ENCODE measurements around the gene EVA1B. TPM values are rescaled to one million over a fixed set of nuclear protein-coding genes. Genes with fewer than 3 reads are reported as not detected.

Gene EVA1B
- total RNA-seq, 2 donors from 2014 or later: 38.0 to 39.5 TPM

DNA sequence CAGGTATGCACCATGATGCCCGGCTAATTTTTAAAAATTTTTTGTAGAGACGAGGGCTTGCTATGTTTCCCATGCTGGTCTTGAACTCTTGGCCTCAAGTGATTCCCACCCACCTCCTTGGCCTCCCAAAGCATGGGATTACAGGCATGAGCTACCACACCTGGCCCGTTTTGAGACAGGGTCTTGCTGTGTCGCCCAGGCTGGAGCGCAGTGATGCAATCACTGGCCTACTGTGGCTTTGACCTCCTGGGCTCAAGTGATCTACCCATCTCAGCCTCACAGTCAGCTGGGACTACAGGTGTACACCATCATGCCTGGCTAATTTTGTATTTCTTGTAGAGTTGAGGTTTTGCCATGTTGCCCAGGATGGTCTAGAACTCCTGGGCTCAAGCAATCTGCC, 24.8 kb downstream of the EVA1B start:
- intact Hi-C loops (cut with DNase I): no loop called here
- DNase-seq (ENCODE audit: low spot score): no peak

DNA sequence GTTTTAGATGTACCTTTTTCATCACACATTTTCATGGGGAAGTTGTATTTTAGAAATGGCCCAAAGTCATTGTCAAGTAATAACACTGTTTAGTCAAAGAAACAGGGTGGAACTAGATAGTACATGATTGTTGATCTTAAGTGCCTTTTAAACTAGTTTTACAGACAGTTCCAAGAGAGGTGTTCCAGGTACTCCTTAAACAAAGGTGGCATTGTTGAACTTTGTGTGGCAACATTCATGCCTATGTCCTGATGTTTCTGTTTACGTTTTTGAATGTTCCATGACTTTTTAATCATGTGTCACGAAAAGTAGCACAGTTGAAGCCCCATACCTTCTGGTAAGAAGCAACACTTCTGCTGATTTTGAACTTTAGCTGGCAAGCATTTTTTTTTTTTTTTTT, 26.4 kb downstream of the EVA1B start:
- intact Hi-C loops (cut with DNase I): no loop called here
- DNase-seq (ENCODE audit: low spot score): no peak

DNA sequence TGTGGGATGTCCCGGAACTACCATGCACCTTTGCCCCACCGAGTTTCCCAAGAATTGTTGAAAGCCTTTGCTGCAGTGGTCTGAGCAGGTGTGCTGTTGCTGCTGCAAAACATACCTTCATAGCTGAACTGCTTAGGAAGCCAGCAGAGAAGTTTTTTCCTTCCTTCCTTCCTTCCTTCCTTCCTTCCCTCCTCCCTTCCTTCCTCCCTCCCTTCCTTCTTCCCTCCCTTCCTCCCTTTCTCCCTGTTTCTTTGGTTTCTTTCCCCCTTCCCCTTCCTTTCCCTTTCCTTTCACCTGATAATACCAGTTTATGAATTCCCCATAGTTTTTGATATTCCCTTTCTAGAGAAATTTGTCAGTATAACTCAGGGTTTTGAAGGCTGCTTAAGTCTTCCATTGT, 28.1 kb downstream of the EVA1B start:
- intact Hi-C loops (cut with DNase I): no loop called here
- DNase-seq (ENCODE audit: low spot score): no peak

DNA sequence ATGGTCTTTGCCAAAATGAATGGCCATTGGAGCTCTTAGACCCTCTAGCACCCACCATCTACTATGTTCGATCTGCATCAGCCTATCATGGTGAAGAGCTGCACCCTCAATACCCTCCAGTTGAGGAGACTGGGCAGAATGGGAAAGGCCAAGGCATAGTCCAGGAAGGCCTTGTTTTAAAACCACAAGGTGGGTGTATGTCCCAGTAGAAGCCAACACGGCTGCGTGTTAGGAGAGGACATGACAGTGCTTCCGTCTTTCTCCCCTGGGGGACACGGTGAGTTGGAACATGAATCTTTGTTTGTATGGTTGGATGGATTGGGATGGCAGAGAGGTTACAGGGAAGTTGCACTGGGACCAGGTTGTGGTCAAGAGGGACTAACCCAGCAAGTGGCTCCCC, 35.9 kb downstream of the EVA1B start:
- intact Hi-C loops (cut with DNase I): loop anchor here (2.0 to 5.0 kb wide), 3 partner anchors 125 to 190 kb away; no protein-coding TSS in a partner anchor

DNA sequence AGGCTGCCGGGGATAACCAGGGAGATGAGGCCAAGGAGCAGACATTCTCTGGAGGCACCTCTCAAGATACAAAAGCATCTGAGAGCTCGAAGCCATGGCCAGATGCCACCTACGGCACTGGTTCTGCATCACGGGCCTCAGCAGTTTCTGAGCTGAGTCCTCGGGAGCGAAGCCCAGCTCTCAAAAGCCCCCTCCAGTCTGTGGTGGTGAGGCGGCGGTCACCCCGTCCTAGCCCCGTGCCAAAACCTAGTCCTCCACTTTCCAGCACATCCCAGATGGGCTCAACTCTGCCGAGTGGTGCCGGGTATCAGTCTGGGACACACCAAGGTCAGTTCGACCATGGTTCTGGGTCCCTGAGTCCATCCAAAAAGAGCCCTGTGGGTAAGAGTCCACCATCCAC, 36.6 kb downstream of the EVA1B start:
- intact Hi-C loops (cut with DNase I): loop anchor here (2.0 to 5.0 kb wide), 3 partner anchors 125 to 190 kb away; no protein-coding TSS in a partner anchor
- DNase-seq (ENCODE audit: low spot score): no peak

More for the DNA sequence above, 35.9 kb downstream of the EVA1B start:
- DNase-seq (ENCODE audit: low spot score): no peak

DNA sequence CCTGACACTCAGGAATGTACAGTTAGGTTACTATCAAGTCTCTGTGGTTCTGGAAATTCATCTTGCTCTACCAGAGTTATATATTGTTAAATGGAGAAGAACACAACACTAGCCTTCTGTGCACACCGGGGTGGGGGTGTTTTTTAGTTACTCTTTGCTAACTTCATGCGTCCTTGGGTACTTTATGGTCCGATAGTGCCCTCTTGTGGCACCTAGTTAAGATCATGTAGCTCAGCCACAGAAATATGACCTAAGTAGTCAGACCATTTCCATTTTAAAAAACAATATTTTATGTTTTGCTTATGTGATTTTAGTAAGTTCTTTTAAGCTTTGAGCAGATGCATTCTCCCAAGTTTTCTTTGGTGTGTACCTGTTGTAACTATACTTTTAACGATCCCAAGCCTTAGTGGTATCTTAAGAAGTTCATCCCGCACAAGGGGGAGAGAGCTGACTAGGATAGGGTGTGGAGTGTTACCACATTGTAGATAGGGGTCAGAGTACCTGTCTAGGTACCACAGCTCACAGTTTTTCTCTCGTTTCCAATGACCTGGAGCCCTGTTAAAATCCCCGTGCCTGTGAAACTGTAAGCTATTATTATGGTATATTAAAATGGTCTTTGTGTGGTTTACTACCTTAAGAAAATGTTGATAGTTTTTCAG, 37.9 kb downstream of the EVA1B start:
- DNase-seq (ENCODE audit: low spot score): no peak
- intact Hi-C loops (cut with DNase I): loop anchor here (2.0 to 5.0 kb wide), 3 partner anchors 123 to 188 kb away; no protein-coding TSS in a partner anchor

DNA sequence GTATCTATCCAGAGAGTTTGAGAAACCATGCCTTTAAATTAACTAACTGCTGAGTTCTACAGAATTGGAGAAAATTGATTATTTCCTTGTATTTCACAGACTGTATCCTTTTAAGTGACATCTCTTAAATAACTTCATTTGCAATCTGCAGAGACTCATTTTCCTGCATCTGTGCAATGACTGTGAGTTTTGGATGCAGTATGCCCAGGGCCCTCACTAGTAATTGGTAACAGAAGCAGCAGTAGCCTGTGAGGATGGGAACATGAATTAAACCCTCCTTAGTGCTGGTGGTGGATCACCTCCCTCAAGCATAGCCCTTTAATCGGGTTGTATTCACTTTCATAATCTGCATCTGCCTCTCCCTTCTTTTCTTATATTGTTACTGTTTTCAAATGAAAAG, 38.9 kb downstream of the EVA1B start:
- intact Hi-C loops (cut with DNase I): loop anchor here in 1 of 2 donors (5.0 kb wide), 1 partner anchor 52 kb away; no protein-coding TSS in a partner anchor
- DNase-seq (ENCODE audit: low spot score): no peak

DNA sequence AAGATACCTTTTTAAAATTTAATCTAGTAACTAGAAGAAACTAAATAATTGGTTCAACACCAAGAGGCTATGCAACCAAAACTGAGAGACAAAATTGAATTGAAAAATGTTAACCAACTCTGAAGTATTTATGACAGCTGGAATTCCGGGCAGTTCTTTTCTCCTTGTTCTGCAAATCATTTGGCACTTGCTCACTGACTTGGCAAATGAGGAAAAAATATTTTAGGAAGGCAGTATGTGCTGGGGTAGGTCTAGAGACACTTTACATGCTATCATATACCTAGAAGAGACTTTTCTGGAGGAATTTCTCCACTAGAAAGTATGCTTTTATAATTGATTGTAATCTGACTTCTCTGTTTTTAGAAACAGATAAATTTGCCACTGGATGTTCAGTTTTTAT, 39.4 kb downstream of the EVA1B start:
- intact Hi-C loops (cut with DNase I): loop anchor here in 1 of 2 donors (5.0 kb wide), 1 partner anchor 52 kb away; no protein-coding TSS in a partner anchor
- no peak for DNase-seq (ENCODE audit: low spot score)

DNA sequence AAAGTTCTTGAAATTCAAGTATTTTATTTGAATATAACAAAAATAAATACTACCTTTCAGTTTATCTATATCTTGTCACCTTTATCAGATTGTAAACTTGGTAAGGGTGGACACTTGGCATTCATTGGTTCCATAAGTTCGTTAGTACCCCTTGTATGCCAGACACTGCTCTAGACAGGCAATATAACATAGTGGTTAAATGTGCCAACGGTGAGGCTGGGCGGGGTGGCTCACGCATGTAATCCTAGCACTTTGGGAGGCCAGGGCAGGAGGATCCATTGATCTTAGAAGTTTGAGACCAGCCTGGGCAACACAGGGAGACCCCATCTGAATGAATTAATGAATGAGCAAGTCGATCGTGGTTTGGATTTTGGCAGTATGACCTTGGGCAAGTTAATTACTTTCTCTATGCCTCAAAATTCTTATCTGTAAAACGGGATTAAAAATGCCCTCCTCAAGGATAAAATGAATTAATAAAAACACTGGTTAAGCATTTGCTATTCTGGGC, 43.6 kb downstream of the EVA1B start:
- intact Hi-C loops (cut with DNase I): loop anchor here in 1 of 2 donors (5.0 kb wide), 1 partner anchor 48 kb away; no protein-coding TSS in a partner anchor
- no peak for DNase-seq (ENCODE audit: low spot score)

DNA sequence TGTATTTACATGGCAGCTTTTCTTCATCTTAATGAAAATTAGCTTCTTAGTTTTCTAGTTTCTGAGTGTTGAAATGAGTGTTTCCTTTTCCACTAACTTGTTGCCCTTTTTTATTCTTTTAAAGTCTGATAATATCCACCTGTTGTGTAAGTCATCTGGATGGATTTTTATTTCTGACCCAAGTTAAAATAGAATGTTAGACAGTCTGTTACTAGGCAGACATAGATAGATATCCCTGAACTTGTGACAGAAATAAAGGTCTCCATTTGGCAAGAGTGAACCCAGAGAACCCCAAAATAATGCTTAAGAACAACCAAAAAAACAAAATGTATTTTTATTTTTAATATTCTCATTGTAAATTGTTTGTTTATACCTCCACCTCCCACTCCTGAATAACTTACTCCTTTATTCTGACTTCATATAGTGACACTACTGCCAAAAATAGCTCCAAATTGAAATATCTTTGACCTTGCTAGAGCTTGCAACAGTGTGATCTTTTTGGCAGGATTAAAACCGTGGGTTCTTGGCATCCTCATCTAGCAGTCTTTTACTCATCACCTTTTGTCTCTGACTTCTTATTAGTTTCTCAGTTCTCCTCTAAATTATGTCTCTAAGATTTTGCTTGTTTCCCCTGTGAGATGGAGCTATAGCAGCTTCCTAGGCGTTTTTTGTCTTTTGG, 44.2 kb downstream of the EVA1B start:
- intact Hi-C loops (cut with DNase I): no loop called here
- no peak for DNase-seq (ENCODE audit: low spot score)

DNA sequence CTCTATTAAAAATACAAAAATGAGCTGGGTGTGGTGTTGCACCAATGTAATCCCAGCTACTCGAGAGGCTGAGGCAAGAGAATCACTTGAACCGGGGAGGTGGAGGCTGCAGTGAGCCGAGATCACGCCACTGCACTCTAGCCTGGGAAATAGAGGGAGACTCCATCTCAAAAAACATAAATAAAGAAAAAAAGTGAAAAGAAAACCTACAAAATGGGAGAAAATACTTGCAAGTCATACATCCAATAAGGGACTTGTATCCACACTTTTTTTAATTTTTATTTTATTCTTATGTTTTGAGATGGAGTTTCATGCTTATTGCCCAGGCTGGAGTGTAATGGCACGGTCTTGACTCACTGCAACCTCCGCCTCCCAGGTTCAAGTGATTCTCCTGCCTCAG, 46.8 kb downstream of the EVA1B start:
- intact Hi-C loops (cut with DNase I): no loop called here
- DNase-seq (ENCODE audit: low spot score): no peak

DNA sequence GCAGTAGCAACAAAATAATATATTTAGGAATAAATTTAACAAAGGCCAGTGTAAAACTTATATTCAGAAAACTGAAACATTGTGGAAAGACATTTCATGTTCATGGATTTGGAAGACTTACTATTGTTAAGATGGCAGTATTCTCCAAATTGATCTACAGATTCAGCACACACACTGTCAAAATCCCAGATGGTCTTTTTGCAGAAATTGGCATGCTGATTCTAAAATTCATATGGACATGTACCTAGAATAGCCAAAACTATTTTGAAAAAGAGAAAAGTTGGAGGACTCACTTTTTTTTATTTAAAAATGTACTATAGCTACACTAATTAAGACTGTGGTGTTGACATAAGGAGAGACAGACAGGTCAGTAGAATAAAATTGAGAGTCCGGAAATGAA, 49.2 kb downstream of the EVA1B start:
- intact Hi-C loops (cut with DNase I): no loop called here
- no peak for DNase-seq (ENCODE audit: low spot score)

DNA sequence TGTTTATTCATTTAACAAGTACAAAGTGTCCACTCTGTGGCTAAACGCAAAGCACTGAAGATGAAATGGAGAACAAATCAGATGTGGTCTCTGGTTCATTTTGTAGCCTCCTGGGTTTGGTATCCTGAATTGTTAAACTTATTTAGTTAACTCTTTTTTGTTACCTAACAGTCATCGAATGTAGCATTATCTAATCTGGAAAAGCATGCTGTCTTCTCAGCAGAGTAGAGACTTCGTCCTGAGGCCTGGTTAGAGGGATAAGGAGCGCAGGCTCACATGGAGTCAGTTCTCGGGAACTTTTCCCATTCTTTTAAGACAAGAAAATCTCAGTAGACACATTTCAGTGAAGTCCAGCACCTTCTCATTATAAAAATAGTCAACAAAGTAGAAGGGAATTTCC, 50.4 kb downstream of the EVA1B start:
- intact Hi-C loops (cut with DNase I): no loop called here
- no peak for DNase-seq (ENCODE audit: low spot score)

Other genes with a start within 250 kb of the EVA1B start
- not detected for gene TEKT2, start 239.6 kb downstream of the EVA1B start, total RNA-seq
- gene ADPRS, start 234.8 kb downstream of the EVA1B start, total RNA-seq: 10 to 100 TPM; 16.4 to 18.6 TPM
- 10 to 100 TPM; 33.2 to 35.9 TPM for gene COL8A2, start 198.4 kb downstream of the EVA1B start, total RNA-seq
- gene TRAPPC3, start 174.2 kb downstream of the EVA1B start, total RNA-seq: 10 to 100 TPM; 51.4 to 54.7 TPM
- 100 to 1,000 TPM; 130 to 167 TPM for gene MAP7D1, start 167.5 kb downstream of the EVA1B start, total RNA-seq
- 10 to 100 TPM; 76.6 to 79.1 TPM for gene THRAP3, start 99.2 kb downstream of the EVA1B start, total RNA-seq
- gene SH3D21, start 17.3 kb downstream of the EVA1B start, total RNA-seq: 1 to 10 TPM; 1.6 to 2.8 TPM
- 10 to 100 TPM; 68.5 to 94.8 TPM for gene STK40, start 62.3 kb upstream of the EVA1B start, total RNA-seq
- gene LSM10, start 74.3 kb upstream of the EVA1B start, total RNA-seq: 10 to 100 TPM; 30.7 to 34.8 TPM
- gene OSCP1, start 126.8 kb upstream of the EVA1B start, total RNA-seq: 1 to 10 TPM; 5.7 to 7.1 TPM
- 10 to 100 TPM; 46.4 to 48.3 TPM for gene MRPS15, start 140.7 kb upstream of the EVA1B start, total RNA-seq
- 10 to 100 TPM; 19.6 to 33.4 TPM for gene CSF3R, start 159.3 kb upstream of the EVA1B start, total RNA-seq